ENCODE measurements around the gene ATG10. TPM values are rescaled to one million over a fixed set of nuclear protein-coding genes. Genes with fewer than 3 reads are reported as not detected.
"Not testable (repeated sequence)": the region's sequence is repeated elsewhere in the genome, so short reads cannot be mapped to it uniquely, and the experiment has no call there.

Gene ATG10
- total and polyA plus RNA-seq, 2 donors (not counting 1 experiment from before 2014, with no cell fraction given), result 1.6 to 11.6 TPM

DNA sequence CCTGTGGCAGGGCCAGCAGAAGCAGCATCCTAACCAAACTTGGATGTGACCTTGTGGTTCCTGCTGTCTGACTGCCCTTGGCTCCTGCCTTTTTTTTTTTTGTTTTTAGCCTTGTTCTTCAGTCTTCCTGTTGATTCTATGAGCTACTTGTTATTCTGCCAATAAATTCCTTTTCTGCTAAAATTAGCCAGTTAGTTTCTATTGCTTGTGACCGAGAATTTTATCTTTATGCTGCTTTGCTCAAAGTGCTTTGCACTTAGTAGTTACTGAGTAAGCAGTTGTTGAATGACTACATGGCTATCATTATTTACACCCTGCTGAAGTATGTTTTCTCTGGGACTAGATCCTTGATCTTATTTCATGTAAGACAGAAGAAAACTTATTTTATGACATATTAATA lies 20.8 kb upstream of the ATG10 start:
- Histone ChIP-seq H2AFZ (ENCODE audit: insufficient read depth, low read depth, low read length, poor library complexity, severe bottlenecking) (no peak overlapping the region), H3K9me3 (ENCODE audit: control extremely low read depth in 1 of 3, control insufficient read depth in 2 of 3, insufficient read depth in 1 of 3, low read length in 2 of 3) (no peaks in the 10 kb centered on the region), H3K4me1 (ENCODE audit: control insufficient read depth in 2 of 2, insufficient read depth in 2 of 2, low read length in 2 of 2) (no peaks in the 10 kb centered on the region), H3K36me3 (replicated peaks in 1 of 2; ENCODE audit: control extremely low read depth in 1 of 2, control insufficient read depth in 1 of 2, extremely low read depth in 1 of 2, insufficient read depth in 2 of 2, low read length in 1 of 2) (no peaks in the 10 kb centered on the region), H3K4me3 (ENCODE audit: control extremely low read depth in 1 of 5, extremely low read depth in 1 of 5, insufficient read depth in 1 of 5, low read depth in 2 of 5, low read length in 4 of 5) (no peak overlapping the region), H3K9ac (ENCODE audit: low read length) (no peak overlapping the region), H3K27me3 (replicated peaks in 1 of 4; ENCODE audit: control extremely low read depth in 1 of 4, control insufficient read depth in 3 of 4, insufficient read depth in 4 of 4, low read length in 3 of 4) (no peaks in the 10 kb centered on the region), H3K4me2 (replicated peaks; ENCODE audit: low read depth, low read length, poor library complexity, severe bottlenecking) (no peak overlapping the region), H4K20me1 (ENCODE audit: control insufficient read depth, insufficient read depth, low read length, poor library complexity, severe bottlenecking) (no peaks in the 10 kb centered on the region), H3K79me2 (ENCODE audit: control insufficient read depth, insufficient read depth, low read length) (no peaks in the 10 kb centered on the region), H3K27ac (ENCODE audit: low read length in 2 of 2) (no peak overlapping the region)
- DNase-seq (no peak), ATAC-seq (ENCODE audit: low read depth) (no peak)
- Mint-ChIP-seq H3K4me3 (no peak overlapping the region), H3K9me3 (ENCODE audit: insufficient read depth) (no peaks in the 10 kb centered on the region), H3K4me1 (no peaks in the 10 kb centered on the region), H3K27ac (no peak overlapping the region), H3K27me3 (no peaks in the 10 kb centered on the region)
- POLR2A ChIA-PET, result no interaction called here
- WGBS (ENCODE audit: insufficient coverage), result no CpG with 5 or more reads among the region's 1 CpG
- CTCF ChIA-PET, result no interaction called here
- intact Hi-C loops (cut with micrococcal nuclease), result no loop called here
- no peak for TF ChIP-seq EZH2 (IDR thresholded peaks at IDR 0.05; ENCODE audit: borderline replicate concordance, insufficient read depth, low read depth, low read length, poor library complexity, severe bottlenecking)
- TF ChIP-seq, protein P1, sequence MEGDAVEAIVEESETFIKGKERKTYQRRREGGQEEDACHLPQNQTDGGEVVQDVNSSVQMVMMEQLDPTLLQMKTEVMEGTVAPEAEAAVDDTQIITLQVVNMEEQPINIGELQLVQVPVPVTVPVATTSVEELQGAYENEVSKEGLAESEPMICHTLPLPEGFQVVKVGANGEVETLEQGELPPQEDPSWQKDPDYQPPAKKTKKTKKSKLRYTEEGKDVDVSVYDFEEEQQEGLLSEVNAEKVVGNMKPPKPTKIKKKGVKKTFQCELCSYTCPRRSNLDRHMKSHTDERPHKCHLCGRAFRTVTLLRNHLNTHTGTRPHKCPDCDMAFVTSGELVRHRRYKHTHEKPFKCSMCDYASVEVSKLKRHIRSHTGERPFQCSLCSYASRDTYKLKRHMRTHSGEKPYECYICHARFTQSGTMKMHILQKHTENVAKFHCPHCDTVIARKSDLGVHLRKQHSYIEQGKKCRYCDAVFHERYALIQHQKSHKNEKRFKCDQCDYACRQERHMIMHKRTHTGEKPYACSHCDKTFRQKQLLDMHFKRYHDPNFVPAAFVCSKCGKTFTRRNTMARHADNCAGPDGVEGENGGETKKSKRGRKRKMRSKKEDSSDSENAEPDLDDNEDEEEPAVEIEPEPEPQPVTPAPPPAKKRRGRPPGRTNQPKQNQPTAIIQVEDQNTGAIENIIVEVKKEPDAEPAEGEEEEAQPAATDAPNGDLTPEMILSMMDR (IDR thresholded peaks at IDR 0.05), result no peak

DNA sequence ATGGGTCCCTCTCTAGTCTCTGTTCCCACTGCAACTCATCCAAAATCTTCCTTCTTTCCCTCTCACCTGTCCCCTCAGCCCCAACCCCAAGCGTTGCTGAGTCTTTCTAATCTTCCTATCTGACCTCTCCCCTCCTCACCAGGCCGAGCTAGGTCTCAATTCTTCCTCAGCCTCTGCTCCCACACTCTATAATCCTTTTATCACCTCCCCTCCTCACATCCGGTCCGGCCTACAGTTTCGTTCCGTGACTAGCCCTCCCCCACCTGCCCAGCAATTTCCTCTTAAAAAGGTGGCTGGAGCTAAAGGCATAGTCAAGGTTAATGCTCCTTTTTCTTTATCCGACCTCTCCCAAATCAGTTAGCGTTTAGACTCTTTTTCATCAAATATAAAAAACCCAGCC lies 17.0 kb upstream of the ATG10 start:
- DNase-seq; H3K36me3 ChIP-seq (replicated peaks in 1 of 2; ENCODE audit: control extremely low read depth in 1 of 2, control insufficient read depth in 1 of 2, extremely low read depth in 1 of 2, insufficient read depth in 2 of 2, low read length in 1 of 2); H3K27me3 Mint-ChIP-seq; H3K27ac Mint-ChIP-seq; H4K20me1 ChIP-seq (ENCODE audit: control insufficient read depth, insufficient read depth, low read length, poor library complexity, severe bottlenecking); intact Hi-C loops (cut with micrococcal nuclease); H3K27ac ChIP-seq (ENCODE audit: low read length in 2 of 2); H3K4me3 ChIP-seq (ENCODE audit: control extremely low read depth in 1 of 5, extremely low read depth in 1 of 5, insufficient read depth in 1 of 5, low read depth in 2 of 5, low read length in 4 of 5); CTCF ChIA-PET; H3K9ac ChIP-seq (ENCODE audit: low read length); H3K4me3 Mint-ChIP-seq; H3K4me2 ChIP-seq (replicated peaks; ENCODE audit: low read depth, low read length, poor library complexity, severe bottlenecking); POLR2A ChIA-PET; H3K27me3 ChIP-seq (replicated peaks in 1 of 4; ENCODE audit: control extremely low read depth in 1 of 4, control insufficient read depth in 3 of 4, insufficient read depth in 4 of 4, low read length in 3 of 4); H2AFZ ChIP-seq (ENCODE audit: insufficient read depth, low read depth, low read length, poor library complexity, severe bottlenecking); H3K79me2 ChIP-seq (ENCODE audit: control insufficient read depth, insufficient read depth, low read length); H3K9me3 Mint-ChIP-seq (ENCODE audit: insufficient read depth); H3K9me3 ChIP-seq (ENCODE audit: control extremely low read depth in 1 of 3, control insufficient read depth in 2 of 3, insufficient read depth in 1 of 3, low read length in 2 of 3); H3K4me1 ChIP-seq (ENCODE audit: control insufficient read depth in 2 of 2, insufficient read depth in 2 of 2, low read length in 2 of 2); H3K4me1 Mint-ChIP-seq; ATAC-seq (ENCODE audit: low read depth): not testable (repeated sequence)
- WGBS (ENCODE audit: insufficient coverage), result 90% methylated on average over 4 of the region's 8 CpGs

DNA sequence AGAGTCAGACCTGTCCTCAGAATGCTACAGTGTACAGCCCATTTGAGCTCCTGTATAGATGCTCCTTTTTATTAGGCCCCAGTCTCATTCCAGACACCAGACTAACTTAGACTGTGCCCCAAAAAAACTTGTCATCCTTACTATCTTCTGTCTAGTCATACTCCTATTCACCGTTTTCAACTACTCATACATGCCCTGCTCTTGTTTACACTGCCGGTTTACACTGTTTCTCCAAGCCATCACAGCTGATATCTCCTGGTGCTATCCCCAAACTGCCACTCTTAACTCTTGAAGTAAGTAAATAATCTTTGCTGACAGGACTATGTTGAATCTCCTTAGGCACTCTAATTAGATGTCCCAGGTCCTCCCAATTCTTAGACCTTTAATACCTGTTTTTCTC lies 13.7 kb upstream of the ATG10 start:
- H3K9me3 Mint-ChIP-seq (ENCODE audit: insufficient read depth); H3K9me3 ChIP-seq (ENCODE audit: control extremely low read depth in 1 of 3, control insufficient read depth in 2 of 3, insufficient read depth in 1 of 3, low read length in 2 of 3); H3K27ac ChIP-seq (ENCODE audit: low read length in 2 of 2); H3K4me3 ChIP-seq (ENCODE audit: control extremely low read depth in 1 of 5, extremely low read depth in 1 of 5, insufficient read depth in 1 of 5, low read depth in 2 of 5, low read length in 4 of 5); H4K20me1 ChIP-seq (ENCODE audit: control insufficient read depth, insufficient read depth, low read length, poor library complexity, severe bottlenecking); H3K27me3 Mint-ChIP-seq; H3K4me2 ChIP-seq (replicated peaks; ENCODE audit: low read depth, low read length, poor library complexity, severe bottlenecking); DNase-seq; H3K27ac Mint-ChIP-seq; H3K9ac ChIP-seq (ENCODE audit: low read length); POLR2A ChIA-PET; H3K36me3 ChIP-seq (replicated peaks in 1 of 2; ENCODE audit: control extremely low read depth in 1 of 2, control insufficient read depth in 1 of 2, extremely low read depth in 1 of 2, insufficient read depth in 2 of 2, low read length in 1 of 2); H3K4me1 Mint-ChIP-seq; CTCF ChIA-PET; H3K4me1 ChIP-seq (ENCODE audit: control insufficient read depth in 2 of 2, insufficient read depth in 2 of 2, low read length in 2 of 2); H3K4me3 Mint-ChIP-seq; H3K79me2 ChIP-seq (ENCODE audit: control insufficient read depth, insufficient read depth, low read length); H3K27me3 ChIP-seq (replicated peaks in 1 of 4; ENCODE audit: control extremely low read depth in 1 of 4, control insufficient read depth in 3 of 4, insufficient read depth in 4 of 4, low read length in 3 of 4); ATAC-seq (ENCODE audit: low read depth); intact Hi-C loops (cut with micrococcal nuclease); H2AFZ ChIP-seq (ENCODE audit: insufficient read depth, low read depth, low read length, poor library complexity, severe bottlenecking): not testable (repeated sequence)
- no CpG with 5 or more reads among the region's 2 CpGs for WGBS (ENCODE audit: insufficient coverage)
